GM18951 (cell line): ENCODE data around the gene IMMP2L.

Experiments used
- POLR2A ChIP-seq: IDR thresholded peaks from 4 replicates; pipeline ENCODE4 v1.6.1; 2011; ENCODE audit warnings: mild to moderate bottlenecking; ENCODE audit not compliant: insufficient read length, insufficient read depth; ENCODE audit errors: extremely low read depth
- in situ Hi-C: fragments of 300-500 bp; cut with MboI; formaldehyde crosslinking; loops from one replicate; pipeline ENCODE4 v1.12.0; 2022; ENCODE audit warnings: low sequenced_read_pairs, mixed read lengths, inconsistent platforms; ENCODE audit not compliant: unreplicated experiment

The IMMP2L gene

GRCh38 chr7:111210043-111210442 lies 352.2 kb downstream of the IMMP2L start:
- in situ Hi-C loops, result no loop called here
- no peak for TF ChIP-seq POLR2A

- in situ Hi-C loops, result no loop called here
- TF ChIP-seq POLR2A, result no peak
Observed at GRCh38 chr7:111205251-111205650, 357.0 kb downstream of the IMMP2L start.

- in situ Hi-C loops, result no loop called here
- TF ChIP-seq POLR2A, result no peak
Observed at GRCh38 chr7:111202321-111202720, 360.0 kb downstream of the IMMP2L start.

DNA sequence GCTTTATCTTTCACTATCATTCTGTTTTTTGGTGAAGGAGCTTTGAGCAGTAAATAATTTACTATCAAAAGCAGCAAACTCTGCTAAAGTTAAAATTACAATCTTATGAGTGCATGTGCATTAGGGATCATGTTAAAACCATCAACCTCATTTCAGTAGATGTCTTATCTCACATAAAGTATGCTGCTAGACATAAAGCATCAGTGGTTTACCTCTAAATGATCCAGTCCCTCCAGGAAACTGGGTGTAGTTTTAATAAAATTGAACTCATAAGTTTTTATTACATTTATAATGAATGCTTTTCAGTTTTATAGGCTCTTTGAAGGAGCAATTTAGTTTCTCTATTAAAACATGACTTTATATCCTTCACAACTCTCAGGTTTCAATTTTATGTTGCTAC lies 362.6 kb downstream of the IMMP2L start:
- TF ChIP-seq POLR2A, result no peak
- in situ Hi-C loops, result no loop called here

GRCh38 chr7:111198255-111198654 lies 364.0 kb downstream of the IMMP2L start:
- no peak for TF ChIP-seq POLR2A
- in situ Hi-C loops, result no loop called here

DNA sequence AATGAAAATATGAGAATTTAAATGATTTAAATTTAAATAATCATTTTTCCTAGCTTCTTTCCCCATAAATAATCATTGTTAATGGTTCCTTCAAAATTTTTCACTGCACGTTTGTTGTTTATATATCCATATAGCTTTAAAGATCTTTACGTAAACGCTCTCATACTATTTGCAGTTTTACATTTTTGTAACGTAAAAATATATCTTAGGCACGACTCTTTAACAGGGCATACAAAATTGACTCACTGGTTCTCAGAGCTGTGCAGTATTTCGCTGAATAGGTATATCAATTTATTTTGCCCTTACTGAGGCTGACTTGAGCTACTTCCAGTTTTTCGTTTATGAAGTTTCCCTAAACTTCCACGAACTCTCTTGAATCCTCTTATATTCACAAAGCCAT lies 365.6 kb downstream of the IMMP2L start:
- in situ Hi-C loops, result no loop called here
- no peak for TF ChIP-seq POLR2A

DNA sequence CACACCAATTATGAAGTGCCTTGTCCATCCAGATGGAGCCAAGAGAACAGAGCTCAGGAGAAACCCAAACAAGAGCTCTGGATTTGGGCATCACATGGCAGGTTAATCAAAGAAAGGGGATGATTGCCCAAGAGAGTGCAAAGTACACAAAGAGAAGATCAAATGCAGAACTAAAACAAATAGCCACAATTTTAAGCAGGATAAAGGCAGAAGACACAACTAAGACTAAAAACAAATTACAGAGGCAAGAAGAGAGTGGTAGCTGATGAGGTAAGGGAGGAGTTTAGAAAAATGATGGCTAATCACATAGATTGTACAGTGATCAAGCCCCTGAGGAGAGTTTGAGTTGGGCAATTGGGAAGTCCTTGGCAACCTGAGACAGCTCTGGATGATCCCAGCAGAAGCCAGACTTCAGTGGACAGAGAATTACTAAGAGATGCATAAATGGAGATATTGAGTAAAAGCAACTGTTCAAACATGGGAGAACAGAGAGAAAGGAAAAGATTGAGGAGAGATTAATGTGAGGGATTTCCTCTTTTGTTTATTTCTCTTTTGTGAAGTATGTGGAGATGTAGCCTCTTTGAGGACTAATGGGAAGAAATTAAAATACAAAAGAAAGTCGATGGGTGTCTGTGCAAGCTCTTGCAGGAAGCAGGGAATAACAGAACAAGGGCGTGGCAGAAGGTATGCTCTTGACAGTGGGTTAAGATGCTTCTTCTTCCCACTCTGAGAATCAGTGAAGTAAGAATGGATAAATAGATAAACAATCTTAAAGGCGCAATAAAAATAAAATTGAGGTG lies 369.5 kb downstream of the IMMP2L start:
- in situ Hi-C loops, result no loop called here
- no peak for TF ChIP-seq POLR2A

- TF ChIP-seq POLR2A, result no peak
- in situ Hi-C loops, result no loop called here
Observed at GRCh38 chr7:111190804-111191203, 371.5 kb downstream of the IMMP2L start.

DNA sequence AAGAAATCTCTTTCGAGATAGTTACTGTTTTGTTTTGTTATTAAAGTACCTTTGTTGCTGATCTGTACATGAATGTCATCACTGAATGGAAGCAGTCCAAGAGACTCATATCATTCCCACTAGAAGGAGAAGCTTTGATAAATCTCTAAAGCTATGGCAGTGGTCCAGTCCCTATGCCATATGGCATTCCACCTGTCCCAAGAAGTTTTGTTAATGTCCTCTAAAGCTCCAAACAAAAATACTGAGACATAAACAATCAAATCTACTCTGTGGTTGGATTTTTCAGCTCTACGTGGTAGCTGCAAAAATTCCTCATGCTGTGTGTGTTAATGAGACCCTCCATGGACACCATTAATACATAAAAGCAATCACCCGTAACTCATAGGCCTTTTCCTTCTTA lies 377.3 kb downstream of the IMMP2L start:
- in situ Hi-C loops, result no loop called here
- TF ChIP-seq POLR2A, result no peak

- in situ Hi-C loops, result no loop called here
- no peak for TF ChIP-seq POLR2A
Observed at GRCh38 chr7:111183321-111183720, 379.0 kb downstream of the IMMP2L start.

- no peak for TF ChIP-seq POLR2A
- in situ Hi-C loops, result no loop called here
Observed at GRCh38 chr7:111180338-111180737, 382.0 kb downstream of the IMMP2L start.

GRCh38 chr7:111175908-111176441 lies 386.3 kb downstream of the IMMP2L start:
- TF ChIP-seq POLR2A, result no peak
- in situ Hi-C loops, result no loop called here

DNA sequence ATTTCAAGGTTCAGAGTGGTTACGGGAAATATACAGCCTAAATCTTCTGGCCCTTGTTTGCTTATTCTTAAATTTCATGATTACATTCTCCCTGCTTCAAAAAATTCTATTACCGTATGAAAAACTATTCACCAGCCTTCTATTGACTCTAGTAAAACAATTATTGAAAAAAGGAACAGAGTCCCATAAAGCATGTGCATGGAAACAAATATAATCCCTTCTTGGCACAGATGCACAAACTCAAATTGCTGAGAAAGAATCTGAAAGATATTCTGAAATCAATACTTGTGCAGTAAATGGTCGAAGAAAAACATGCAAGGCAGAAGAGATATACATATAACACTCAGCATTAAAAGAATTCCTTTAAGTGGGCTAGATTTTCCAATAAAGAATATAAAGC lies 387.8 kb downstream of the IMMP2L start:
- in situ Hi-C loops, result no loop called here
- no peak for TF ChIP-seq POLR2A

- in situ Hi-C loops, result no loop called here
- TF ChIP-seq POLR2A, result no peak
Observed at GRCh38 chr7:111173990-111174389, 388.3 kb downstream of the IMMP2L start.
